HUES64 (cell line): ENCODE measurements around the gene SORT1.
"Not testable (repeated sequence)": the region's sequence is repeated elsewhere in the genome, so short reads cannot be mapped to it uniquely, and the experiment has no call there.

ENCODE experiments used
- H3K27ac ChIP-seq: 2 replicates; pipeline ENCODE4 v1.7.0; 2013; ENCODE audit warnings: low read depth, low read length, inconsistent platforms
- H3K27me3 ChIP-seq: 2 replicates; pipeline ENCODE4 v1.6.1; 2013; ENCODE audit warnings: mild to moderate bottlenecking, low read length; ENCODE audit not compliant: insufficient read depth
- H3K36me3 ChIP-seq: 2 replicates; pipeline ENCODE4 v1.6.1; 2013; ENCODE audit warnings: mild to moderate bottlenecking, low read length; ENCODE audit not compliant: insufficient read depth
- H3K4me1 ChIP-seq: 2 replicates; pipeline ENCODE4 v1.6.1; 2013; ENCODE audit warnings: mild to moderate bottlenecking, low read length, moderate library complexity; ENCODE audit not compliant: insufficient read depth
- H3K4me3 ChIP-seq: 2 replicates; pipeline ENCODE4 v1.5.1; 2013; ENCODE audit warnings: mild to moderate bottlenecking, low read length, moderate library complexity
- H3K9ac ChIP-seq: 2 replicates; pipeline ENCODE4 v1.6.1; 2013; ENCODE audit warnings: mild to moderate bottlenecking, low read depth, low read length
- H3K9me3 ChIP-seq: 2 replicates; pipeline ENCODE4 v1.6.1; 2013; ENCODE audit warnings: low read depth, low read length; ENCODE audit not compliant: insufficient read depth
- WGBS: fragments of 150-250, 120-280 bp; methylation state at CpG from one replicate; pipeline ENCODE4 v1.1.7; 2013; ENCODE audit warnings: missing lambda C conversion rate; 5-methylcytosine and 5-hydroxymethylcytosine counted together

Gene SORT1

DNA sequence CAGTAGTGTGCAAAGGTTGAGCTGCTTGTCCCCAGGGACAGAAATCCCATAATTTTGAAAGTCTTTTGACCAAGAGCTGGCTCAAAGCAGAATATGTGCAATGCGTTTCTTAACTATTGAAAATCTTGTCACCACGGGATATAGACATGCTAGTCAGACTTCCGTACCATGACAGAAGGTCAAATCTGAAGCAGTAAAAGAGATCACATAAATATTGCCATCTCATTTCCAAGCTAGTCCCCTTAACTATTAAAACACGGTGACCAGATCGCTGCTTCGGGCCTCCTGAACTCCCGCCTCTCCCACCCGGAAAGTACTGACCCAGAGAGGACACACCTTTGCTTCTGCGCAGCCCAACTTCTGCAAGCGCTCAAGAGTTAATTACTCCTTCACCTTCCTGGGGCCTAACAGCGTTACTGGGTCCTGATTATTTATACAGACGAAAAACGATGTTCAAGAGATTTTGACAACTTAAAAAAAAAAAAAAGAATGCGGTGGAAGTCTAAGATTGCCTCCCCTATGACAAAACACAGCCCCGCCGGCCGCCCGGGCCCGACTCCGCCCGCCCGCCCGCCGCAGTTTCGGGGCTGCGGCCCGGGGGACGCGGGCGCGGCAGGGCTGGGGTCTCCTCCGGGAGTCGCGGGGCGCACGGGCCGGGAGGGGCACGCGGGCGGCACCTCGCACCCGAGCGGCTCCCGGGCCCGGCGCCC is 692 bp downstream of the SORT1 start:
- H3K36me3 ChIP-seq, result peaks cover 15% of the 10 kb centered on the region
- no peak overlapping the region for H3K27ac ChIP-seq
- no peaks in the 10 kb centered on the region for H3K9me3 ChIP-seq
- WGBS, result 3% methylated on average over 46 of the region's 46 CpGs
- peaks cover 31% of the 10 kb centered on the region for H3K4me1 ChIP-seq
- H3K9ac ChIP-seq, result peak overlapping the region; percentile 74
- peak overlapping the region; percentile 82 for H3K4me3 ChIP-seq
- H3K27me3 ChIP-seq, result peaks cover 8% of the 10 kb centered on the region; the same call in 1 of the 2 replicates

DNA sequence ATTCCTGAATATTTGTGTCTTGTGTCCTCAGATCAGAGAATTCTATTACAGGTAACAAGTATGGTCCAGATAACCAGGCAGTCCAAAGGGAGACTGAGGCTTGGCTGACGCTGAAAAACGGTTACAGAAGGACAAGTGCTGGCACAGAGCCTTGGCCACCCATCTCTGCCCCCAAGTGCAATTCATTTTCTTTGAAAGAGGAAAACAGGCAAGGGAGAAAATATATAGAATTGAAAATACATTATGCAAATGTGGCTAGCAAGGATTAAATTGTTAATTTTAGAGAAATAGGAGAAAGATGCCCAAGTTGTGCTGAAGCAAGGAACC is 1.2 kb downstream of the SORT1 start:
- peaks cover 9% of the 10 kb centered on the region for H3K36me3 ChIP-seq
- no peak overlapping the region for H3K27ac ChIP-seq
- H3K27me3 ChIP-seq, result peaks cover 8% of the 10 kb centered on the region; the same call in 1 of the 2 replicates
- H3K4me3 ChIP-seq, result peak overlapping the region; percentile 82
- H3K9me3 ChIP-seq, result no peaks in the 10 kb centered on the region
- peaks cover 32% of the 10 kb centered on the region for H3K4me1 ChIP-seq
- WGBS, result 73% methylated on average over 2 of the region's 2 CpGs
- peak overlapping the region; percentile 74; the same call in 1 of the 2 replicates for H3K9ac ChIP-seq

DNA sequence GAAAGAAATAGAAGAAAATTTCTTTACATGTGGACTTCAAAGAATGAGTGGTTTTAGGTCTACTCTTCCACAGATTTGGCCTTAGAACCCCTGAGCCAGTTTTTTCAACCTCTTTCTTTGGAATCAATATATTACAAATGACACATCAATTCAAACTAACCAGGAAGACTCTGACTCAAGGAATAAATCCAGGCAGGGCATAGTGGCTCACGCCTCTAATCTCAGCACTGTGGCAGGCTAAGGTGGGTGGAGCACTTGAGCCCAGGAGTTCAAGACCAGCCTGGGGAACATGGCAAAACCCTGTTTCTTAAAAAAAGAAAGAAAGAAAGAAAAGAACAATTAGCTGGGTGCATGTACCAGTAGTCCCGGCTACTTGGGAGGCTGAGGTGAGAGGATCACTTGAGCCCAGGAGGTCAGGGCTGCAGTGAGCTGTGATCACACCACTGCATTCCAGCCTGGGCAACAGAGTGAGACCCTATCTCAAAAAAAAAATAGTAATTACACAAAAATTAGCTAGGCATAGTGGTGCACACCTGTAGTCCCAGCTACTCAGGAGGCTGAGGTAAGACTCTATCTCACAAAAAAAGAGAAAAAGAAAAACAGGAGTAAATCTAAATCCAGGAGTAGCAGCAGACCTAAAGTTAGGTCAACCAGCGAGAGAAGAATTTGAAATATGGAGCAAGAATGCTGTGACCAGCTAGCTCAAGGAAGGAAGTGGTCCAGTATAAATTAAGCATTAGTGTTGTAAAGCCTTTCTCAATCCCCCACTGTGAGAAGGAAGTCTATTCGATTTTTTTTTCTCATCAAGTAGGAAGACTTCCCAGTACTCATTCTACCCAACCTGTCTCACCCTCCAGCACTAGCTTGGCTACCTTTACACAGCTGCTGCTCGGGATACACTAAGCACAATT is 1.9 kb downstream of the SORT1 start:
- H3K4me1 ChIP-seq, result peaks cover 32% of the 10 kb centered on the region
- H3K36me3 ChIP-seq, result peaks cover 3% of the 10 kb centered on the region; the same call in 1 of the 2 replicates
- peaks cover 8% of the 10 kb centered on the region; the same call in 1 of the 2 replicates for H3K27me3 ChIP-seq
- 84% methylated on average over 5 of the region's 5 CpGs for WGBS
- no peak overlapping the region for H3K9ac ChIP-seq
- no peak overlapping the region for H3K27ac ChIP-seq
- peak overlapping the region; percentile 82 for H3K4me3 ChIP-seq
- no peaks in the 10 kb centered on the region for H3K9me3 ChIP-seq

DNA sequence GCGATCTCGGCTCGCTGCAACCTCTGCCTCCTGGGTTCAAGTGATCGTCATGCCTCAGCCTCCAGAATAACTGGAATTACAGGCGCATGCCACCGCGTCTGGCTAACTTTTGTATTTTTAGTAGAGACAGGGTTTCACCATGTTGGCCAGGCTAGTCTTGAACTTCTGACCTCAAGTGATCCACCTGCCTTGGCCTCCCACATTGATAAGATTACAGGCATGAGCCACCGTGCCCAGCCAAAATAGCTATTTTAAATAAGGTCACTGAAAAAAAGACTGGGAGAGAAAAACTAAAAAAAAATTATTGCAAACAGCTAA is 2.5 kb downstream of the SORT1 start:
- not testable (repeated sequence) for H3K36me3 ChIP-seq, H3K9ac ChIP-seq, H3K27ac ChIP-seq, H3K4me3 ChIP-seq, H3K27me3 ChIP-seq, H3K9me3 ChIP-seq
- peaks cover 32% of the 10 kb centered on the region for H3K4me1 ChIP-seq
- WGBS, result 87% methylated on average over 8 of the region's 8 CpGs

DNA sequence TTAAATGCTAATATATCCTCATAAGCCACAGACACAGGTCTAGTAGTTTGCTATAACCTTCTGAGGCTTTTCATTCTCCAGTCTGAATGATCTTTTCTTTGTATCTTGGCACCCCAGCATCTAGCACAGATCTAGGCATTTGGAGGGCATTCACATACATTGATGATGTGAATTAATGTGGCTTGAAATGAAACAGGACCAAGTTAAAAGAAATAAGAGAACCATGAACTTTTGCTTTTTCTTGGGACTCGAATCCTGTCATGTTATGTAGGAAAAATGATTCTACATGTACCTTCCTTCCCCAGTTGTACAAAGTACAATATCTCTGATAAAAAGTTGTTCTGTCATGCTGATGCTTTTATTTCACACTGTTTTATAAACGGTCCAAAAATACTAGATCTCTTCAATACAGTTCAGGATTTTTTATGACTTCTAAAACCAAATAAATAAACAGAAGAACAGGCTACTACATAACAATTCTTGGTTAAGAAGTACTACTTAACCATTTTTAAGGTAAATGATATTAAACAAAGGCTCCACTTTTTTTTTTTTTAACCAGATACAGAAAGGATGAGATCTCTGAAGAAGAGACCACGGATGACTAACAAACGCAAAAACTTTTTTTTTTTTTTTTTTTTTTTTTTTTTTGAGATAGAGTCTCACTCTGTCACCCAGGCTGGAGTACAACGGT is 3.0 kb downstream of the SORT1 start:
- peaks cover 8% of the 10 kb centered on the region; the same call in 1 of the 2 replicates for H3K27me3 ChIP-seq
- no peak overlapping the region for H3K27ac ChIP-seq
- H3K4me3 ChIP-seq, result no peak overlapping the region
- H3K4me1 ChIP-seq, result peaks cover 32% of the 10 kb centered on the region
- 94% methylated on average over 5 of the region's 5 CpGs for WGBS
- H3K9me3 ChIP-seq, result no peaks in the 10 kb centered on the region
- no peaks in the 10 kb centered on the region for H3K36me3 ChIP-seq
- H3K9ac ChIP-seq, result no peak overlapping the region

DNA sequence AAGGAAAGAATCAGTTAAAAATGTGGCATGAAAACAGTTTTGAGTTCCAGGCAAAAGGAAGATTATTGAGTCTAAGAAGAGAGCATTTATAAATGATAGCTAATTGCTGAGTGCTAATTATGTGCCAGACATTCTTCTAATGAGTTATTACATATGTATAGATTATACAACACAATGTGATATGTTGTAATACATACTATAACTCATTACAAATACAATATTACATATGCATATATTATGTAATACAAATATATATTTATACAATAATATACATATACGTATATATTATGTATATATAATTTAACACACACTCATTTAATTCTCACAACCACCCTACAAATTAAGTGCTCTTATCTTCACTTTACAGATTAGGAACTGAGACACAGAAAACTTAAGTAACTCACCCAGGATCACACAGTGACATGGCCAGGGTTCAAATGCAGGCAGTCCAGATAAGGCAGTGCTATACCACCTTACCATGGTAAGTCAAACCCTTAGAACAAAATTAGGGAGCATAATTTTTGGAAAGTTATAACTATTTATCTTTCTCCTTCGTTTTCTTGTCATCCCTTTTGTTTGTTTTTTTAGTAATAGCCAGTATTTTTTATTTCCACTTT is 4.0 kb downstream of the SORT1 start:
- Histone ChIP-seq H3K4me3 (no peak overlapping the region), H3K27me3 (peaks cover 8% of the 10 kb centered on the region; the same call in 1 of the 2 replicates), H3K9me3 (no peaks in the 10 kb centered on the region), H3K27ac (no peak overlapping the region), H3K9ac (no peak overlapping the region), H3K4me1 (peaks cover 26% of the 10 kb centered on the region), H3K36me3 (no peaks in the 10 kb centered on the region)
- no CpG with 5 or more reads among the region's 2 CpGs for WGBS

DNA sequence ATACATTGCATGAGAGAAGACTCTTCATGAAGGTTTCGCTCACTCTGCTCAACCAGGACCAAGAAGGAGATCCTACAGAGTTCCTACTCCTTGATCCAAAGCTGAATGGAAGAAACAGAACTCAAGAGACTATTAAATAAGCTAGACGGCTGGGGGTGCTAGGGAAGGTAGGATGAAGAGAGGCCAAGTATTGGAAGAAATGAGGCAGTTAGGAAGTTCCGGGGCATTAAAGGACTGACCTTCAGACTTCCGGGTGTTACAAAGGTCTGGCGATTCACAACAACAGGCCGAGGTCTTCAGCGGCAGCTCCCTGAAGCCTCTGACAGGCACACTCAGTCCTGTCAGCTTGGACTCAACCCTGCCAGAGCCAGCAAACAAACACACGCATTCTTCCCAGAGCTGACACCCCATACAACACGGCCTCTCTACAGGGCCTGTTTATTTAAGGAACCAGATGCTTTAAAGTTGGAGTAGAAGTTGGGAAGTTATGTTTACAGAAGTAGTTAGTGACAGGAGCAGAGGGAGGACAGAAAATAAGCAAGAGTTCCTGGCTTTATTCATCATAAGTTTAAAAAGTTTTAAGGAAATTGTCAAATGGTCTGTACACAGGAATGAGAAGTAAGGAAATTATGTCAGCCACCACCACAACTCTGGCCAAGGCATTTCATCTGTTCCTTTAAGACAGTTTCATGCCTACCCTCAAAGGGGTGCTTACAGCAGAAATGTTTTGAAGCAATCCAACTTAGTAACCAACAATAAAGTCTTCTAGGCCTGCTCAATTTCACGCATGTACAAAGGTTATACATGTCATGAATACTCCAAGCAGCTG is 4.7 kb downstream of the SORT1 start:
- WGBS, result 72% methylated on average over 10 of the region's 10 CpGs
- no peaks in the 10 kb centered on the region for H3K9me3 ChIP-seq
- H3K36me3 ChIP-seq, result no peaks in the 10 kb centered on the region
- H3K27me3 ChIP-seq, result peaks cover 8% of the 10 kb centered on the region; the same call in 1 of the 2 replicates
- no peak overlapping the region for H3K9ac ChIP-seq
- H3K27ac ChIP-seq, result peak overlapping the region; percentile 3; the same call in 1 of the 2 replicates
- peaks cover 22% of the 10 kb centered on the region; the same call in 1 of the 2 replicates for H3K4me1 ChIP-seq
- H3K4me3 ChIP-seq, result no peak overlapping the region

DNA sequence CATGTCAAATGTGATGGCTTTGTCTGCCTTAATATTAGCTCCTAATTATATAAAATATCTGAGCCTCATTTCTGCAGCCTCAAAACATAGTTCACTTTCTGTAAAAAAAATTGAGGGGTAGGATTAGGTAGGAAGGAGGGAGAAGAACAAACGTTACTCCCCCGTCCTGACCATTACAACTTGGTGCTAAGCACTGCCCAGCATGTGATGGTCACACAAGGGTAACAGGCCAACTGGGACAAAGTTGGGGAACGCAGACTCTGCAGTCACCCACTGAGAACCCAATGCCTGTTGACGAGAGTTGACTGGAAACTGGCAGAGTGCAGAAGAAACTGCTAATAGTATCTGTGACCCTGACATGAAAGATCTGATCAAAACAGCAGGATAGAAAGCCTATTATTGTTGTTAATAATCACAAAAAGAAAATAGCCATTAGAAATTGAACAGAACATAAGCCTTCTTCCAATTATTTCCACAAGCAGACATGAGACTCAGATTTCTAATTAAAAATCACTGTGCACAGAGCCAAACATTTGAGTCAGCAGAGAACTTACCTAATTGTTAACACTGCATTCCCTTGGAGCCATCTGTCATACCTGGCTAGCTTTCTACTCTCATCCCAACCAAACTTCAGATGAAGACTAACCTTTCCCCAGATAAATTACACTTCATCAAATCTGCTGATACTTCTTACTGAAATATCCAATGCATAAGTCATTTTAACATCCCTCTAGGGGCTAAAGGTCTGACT is 5.5 kb downstream of the SORT1 start:
- Histone ChIP-seq H3K4me3 (no peak overlapping the region), H3K9me3 (no peaks in the 10 kb centered on the region), H3K36me3 (no peaks in the 10 kb centered on the region), H3K27ac (peak overlapping the region; percentile 3; the same call in 1 of the 2 replicates), H3K9ac (no peak overlapping the region), H3K4me1 (peaks cover 22% of the 10 kb centered on the region; the same call in 1 of the 2 replicates), H3K27me3 (peaks cover 8% of the 10 kb centered on the region; the same call in 1 of the 2 replicates)
- WGBS, result 67% methylated on average over 4 of the region's 4 CpGs

DNA sequence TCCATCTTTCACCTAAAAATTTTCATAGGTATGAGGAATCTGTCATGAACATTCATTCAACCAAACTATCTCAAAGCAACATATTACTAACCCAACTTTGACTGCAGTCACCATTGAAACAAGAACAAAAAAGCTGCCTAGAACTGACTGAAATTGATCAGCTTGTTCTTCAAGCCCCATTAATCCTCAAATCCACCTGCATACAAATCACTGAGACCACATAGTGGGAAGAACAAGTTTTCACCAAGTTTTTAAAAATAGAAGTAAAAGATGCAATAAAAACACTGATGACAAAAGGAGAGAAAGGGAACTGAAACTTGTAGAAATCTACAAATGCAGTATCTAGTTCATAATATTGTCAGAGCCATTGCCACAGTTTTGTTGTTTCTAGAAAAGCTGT is 6.1 kb downstream of the SORT1 start:
- peaks cover 4% of the 10 kb centered on the region; the same call in 1 of the 2 replicates for H3K27me3 ChIP-seq
- H3K9ac ChIP-seq, result no peak overlapping the region
- no peaks in the 10 kb centered on the region for H3K36me3 ChIP-seq
- no peaks in the 10 kb centered on the region for H3K9me3 ChIP-seq
- no peak overlapping the region for H3K4me3 ChIP-seq
- peaks cover 18% of the 10 kb centered on the region; the same call in 1 of the 2 replicates for H3K4me1 ChIP-seq
- H3K27ac ChIP-seq, result no peak overlapping the region

DNA sequence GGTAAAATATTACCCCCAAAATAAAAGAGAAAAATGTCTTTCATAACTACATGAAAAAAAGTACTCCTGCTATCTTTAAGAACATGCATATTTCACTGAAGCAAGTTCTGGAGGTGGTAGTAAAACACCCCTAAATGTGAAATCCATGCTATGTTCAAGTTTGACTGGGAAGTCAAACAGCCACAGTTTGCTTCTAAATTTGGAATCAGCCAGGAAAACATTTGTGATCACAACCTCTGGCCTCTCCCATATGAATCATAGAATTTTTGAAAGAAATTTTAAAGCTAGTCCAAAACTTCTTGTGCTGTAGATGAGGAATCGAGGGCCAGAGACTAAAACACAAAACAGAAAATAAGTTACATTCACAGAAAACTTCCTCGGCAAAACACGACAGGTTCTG is 6.6 kb downstream of the SORT1 start:
- Histone ChIP-seq H3K9me3 (no peaks in the 10 kb centered on the region), H3K9ac (no peak overlapping the region), H3K27me3 (no peaks in the 10 kb centered on the region), H3K4me1 (peaks cover 13% of the 10 kb centered on the region; the same call in 1 of the 2 replicates), H3K36me3 (no peaks in the 10 kb centered on the region), H3K4me3 (no peak overlapping the region), H3K27ac (no peak overlapping the region)
- WGBS, result no CpG with 5 or more reads among the region's 3 CpGs
